ENCODE data around the gene C14orf180.

DNA sequence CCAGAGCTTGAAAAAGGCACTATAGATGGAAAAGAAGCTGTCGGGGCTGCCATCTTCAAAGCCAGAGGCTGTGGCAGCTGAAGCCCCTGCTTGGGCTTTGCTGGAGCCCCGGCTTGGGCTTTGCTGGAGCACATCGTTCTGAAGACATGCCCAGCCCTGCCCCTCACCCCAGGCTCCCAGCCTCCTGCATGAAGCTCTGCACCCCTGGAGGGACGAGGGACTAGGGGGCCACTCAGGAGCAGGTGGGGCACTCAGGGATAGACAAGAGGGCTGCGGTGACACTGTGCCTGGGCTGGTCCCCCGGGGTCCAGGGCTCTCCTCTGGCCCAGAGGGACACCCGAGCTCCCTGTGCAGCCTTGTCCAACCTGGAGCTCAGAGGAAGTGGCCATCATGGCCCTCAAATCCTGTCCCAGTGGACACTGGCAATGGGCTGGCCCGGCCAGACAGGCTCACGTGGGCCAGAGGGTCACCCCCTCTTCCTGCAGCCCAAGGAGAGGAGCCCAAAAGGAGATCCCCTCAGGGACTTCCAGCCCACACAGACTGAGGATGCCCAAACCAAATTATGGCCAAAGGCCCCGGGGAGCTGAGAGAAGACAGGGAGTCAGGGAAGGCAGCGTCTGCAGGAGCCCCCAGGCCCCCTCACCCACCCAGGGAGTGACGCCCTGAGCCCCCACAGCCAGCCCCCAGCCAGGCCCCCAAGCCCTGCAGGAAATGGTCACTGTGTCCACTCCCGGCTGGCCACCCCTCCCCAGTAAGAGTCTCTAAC, 23.1 kb upstream of the C14orf180 start:
- TF ChIP-seq, protein P1, sequence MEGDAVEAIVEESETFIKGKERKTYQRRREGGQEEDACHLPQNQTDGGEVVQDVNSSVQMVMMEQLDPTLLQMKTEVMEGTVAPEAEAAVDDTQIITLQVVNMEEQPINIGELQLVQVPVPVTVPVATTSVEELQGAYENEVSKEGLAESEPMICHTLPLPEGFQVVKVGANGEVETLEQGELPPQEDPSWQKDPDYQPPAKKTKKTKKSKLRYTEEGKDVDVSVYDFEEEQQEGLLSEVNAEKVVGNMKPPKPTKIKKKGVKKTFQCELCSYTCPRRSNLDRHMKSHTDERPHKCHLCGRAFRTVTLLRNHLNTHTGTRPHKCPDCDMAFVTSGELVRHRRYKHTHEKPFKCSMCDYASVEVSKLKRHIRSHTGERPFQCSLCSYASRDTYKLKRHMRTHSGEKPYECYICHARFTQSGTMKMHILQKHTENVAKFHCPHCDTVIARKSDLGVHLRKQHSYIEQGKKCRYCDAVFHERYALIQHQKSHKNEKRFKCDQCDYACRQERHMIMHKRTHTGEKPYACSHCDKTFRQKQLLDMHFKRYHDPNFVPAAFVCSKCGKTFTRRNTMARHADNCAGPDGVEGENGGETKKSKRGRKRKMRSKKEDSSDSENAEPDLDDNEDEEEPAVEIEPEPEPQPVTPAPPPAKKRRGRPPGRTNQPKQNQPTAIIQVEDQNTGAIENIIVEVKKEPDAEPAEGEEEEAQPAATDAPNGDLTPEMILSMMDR (IDR thresholded peaks at IDR 0.05; ENCODE audit: insufficient read depth, low read depth, low read length): no peak
- no peak for TF ChIP-seq EZH2 (IDR thresholded peaks at IDR 0.05; ENCODE audit: insufficient read depth, low read length)

Data from astrocyte (in vitro differentiated cells and primary cell).